HG03469 (cell line): ENCODE results near the gene FBXW9.
"Not testable (repeated sequence)": the region's sequence is repeated elsewhere in the genome, so short reads cannot be mapped to it uniquely, and the experiment has no call there.

Experiments
- ATAC-seq: cut with Tn5 transposase; IDR thresholded peaks from one replicate; pipeline ENCODE4 v1.9.1; 2021; ENCODE audit warnings: mild to moderate bottlenecking, moderate library complexity, moderate number of reproducible peaks; ENCODE audit not compliant: unreplicated experiment

Gene FBXW9

GRCh38 chr19:12715929-12716328, 19.5 kb upstream of the FBXW9 start:
- ATAC-seq, result no peak

GRCh38 chr19:12715102-12715501, 18.7 kb upstream of the FBXW9 start:
- no peak for ATAC-seq

DNA sequence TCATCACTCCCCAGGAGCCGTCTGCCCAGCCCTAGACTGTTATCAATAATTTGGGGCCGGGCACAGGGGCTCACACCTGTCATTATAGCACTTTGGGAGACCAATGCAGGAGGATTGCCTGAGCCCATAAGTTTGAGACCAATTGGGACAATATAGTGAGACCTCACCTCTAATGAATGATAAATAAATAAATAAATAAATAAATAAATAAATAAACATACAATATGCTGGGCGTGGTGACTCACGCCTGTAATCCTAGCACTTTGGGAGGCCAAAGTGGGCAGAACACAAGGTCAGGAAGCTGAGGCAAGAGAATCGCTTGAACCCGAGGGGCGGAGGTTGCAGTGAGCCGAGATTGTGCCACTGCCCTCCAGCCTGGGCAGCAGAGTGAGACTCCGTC, 16.9 kb upstream of the FBXW9 start:
- ATAC-seq, result not testable (repeated sequence)

GRCh38 chr19:12712077-12712476, 15.6 kb upstream of the FBXW9 start:
- not testable (repeated sequence) for ATAC-seq

- no peak for ATAC-seq
Observed at GRCh38 chr19:12711187-12711586, 14.8 kb upstream of the FBXW9 start.

DNA sequence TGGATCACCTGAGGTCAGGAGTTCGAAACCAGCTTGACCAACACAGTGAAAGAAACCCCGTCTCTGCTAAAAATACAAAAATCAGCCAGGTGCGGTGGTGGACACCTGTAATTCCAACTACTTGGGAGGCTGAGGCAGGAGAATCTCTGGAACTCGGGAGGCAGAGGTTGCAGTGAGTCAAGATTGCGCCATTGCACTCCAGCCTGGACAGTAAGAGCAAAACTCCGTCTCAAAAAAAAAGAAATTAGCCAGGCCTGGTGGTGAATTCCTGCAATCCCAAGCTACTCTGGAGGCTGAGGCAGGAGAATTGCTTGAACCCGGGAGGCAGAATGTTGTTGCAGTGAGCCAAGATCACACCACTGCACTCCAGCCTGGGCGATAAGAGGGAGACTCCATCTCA, 12.2 kb upstream of the FBXW9 start:
- no peak for ATAC-seq

GRCh38 chr19:12706332-12706718, 9.9 kb upstream of the FBXW9 start:
- no peak for ATAC-seq

DNA sequence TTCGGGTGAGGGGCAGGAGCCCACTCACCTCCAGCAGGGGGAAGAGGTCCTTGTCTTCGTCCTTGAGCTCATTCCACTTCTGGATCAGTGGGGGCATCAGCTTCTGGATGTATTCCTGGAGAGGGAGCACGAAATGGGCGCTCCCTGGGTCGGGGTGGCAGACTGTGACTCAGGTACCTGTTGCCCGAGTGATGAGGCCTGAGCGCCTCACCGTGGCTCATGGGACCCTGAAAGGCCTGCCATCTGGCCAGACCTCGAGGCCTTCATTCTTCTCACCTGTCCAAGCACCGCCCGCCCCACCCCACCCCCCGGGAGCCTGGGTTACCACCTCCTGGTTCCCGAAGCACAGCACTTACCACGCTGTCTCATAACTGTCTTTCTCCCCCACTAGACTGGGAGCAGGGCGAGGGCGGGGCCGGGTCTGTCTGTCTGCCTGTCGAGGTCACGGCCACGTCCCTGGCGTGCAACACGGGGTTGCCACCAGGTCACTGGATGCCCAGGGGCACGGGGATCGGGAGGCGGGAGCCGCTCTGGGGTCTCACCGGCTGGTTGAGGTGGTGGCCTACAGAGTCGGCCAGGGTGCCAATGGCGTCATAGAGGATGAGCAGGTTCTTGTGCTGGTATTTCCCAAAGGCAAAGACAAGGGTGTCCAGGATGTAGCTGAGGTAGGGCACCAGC, 9.4 kb upstream of the FBXW9 start:
- ATAC-seq, result no peak

GRCh38 chr19:12705169-12705568, 8.7 kb upstream of the FBXW9 start:
- no peak for ATAC-seq

GRCh38 chr19:12703046-12703445, 6.6 kb upstream of the FBXW9 start:
- ATAC-seq, result no peak

- ATAC-seq, result no peak
Observed at GRCh38 chr19:12701596-12702282, 5.3 kb upstream of the FBXW9 start.

DNA sequence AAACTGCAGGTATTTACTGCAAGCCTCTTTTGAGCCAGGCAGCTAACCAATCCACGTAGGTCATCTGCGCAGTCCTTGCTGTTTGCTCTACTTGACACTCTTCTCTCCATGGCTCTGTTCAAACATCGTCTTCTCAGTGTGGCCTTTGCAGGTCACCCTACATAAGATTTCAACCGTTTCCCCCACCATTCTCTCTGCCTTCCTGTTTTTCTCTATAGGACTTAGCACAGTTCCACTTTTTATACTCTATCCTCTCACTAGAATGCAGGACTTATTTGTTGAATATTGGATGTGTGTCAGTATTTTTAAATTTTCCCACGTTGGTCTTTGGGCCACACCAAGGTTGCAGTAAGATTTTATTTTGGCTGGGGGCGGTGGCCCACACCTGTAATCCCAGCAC, 1.7 kb upstream of the FBXW9 start:
- no peak for ATAC-seq

DNA sequence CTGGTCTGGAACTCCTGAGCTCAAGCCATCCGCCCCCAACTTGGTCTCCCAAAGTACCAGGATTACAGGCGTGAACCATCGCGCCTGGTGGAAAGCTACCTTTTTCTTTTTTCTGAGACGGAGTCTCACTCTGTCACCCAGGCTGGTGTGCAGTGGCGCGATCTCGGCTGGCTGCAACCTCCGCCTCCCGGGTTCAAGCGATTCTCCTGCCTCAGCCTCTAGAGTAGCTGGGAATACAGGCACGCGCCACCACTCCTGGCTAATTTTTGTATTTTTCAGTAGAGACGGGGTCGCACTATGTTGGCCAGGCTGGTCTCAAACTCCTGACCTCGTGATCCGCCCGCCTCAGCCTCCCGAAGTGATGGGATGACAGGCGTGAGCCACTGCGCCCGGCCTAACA, 994 bp upstream of the FBXW9 start:
- ATAC-seq, result not testable (repeated sequence)

DNA sequence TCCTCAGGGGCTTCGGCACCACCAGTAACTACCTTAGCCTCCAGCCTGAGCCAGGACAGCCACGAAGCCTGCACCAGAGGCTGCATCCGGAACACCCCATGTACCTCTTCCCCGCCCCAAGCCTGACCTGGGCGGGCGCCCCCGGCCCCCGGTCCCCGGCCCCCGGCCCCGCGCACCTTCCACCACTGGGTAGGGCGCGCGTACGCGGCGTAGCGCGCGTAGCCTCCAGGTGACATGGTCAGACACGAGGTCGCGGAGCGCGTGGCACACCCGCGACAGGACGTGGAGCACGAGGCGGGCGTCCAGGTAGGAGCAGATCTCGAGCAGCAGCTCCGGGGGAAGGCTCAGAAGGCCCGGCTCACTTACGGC, 450 bp downstream of the FBXW9 start:
- no peak for ATAC-seq

GRCh38 chr19:12695514-12695913, 917 bp downstream of the FBXW9 start:
- ATAC-seq, result no peak

- ATAC-seq, result no peak
Observed at GRCh38 chr19:12695096-12695495, 1.3 kb downstream of the FBXW9 start.

GRCh38 chr19:12694641-12695040, 1.8 kb downstream of the FBXW9 start:
- ATAC-seq, result no peak

DNA sequence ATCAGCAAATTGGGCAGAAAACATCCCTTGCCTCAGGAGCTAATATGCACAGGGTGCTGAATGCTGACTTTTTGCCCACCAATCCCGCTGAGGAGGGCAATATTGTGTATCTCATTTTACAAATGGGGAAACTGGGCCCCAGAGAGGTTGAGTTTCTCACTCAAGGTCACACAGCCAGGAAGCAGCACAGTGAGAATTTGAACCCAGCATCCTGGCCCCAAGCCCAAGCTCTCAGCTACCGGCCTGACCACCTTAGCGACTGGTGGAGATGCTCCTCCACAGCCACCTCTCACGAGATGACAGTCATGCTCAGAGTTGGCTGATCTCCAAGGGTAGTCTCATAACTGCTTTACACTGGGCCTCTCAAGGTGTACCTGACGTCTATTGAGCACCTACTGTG, 3.5 kb downstream of the FBXW9 start:
- ATAC-seq, result no peak

GRCh38 chr19:12689581-12690216, 6.7 kb downstream of the FBXW9 start:
- no peak for ATAC-seq

DNA sequence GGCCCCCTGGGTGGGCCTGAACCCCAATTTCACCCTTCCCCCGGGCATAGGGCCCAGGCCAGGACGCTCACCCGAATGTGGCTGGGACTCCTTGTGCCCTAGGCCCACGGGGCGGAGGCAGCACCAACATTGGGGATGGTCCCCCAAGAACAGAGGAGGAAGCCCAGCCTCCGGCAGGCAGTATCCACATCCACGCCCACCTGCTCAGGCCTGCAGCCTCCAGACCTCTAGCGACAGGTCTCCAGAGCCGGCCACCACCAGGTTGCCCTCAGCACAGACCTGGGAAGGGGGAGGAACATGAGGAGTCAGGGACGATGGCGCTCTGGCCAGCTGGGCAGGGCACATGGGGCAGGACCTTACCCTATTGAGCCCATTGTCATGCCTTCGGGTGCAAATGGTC, 7.4 kb downstream of the FBXW9 start:
- no peak for ATAC-seq

DNA sequence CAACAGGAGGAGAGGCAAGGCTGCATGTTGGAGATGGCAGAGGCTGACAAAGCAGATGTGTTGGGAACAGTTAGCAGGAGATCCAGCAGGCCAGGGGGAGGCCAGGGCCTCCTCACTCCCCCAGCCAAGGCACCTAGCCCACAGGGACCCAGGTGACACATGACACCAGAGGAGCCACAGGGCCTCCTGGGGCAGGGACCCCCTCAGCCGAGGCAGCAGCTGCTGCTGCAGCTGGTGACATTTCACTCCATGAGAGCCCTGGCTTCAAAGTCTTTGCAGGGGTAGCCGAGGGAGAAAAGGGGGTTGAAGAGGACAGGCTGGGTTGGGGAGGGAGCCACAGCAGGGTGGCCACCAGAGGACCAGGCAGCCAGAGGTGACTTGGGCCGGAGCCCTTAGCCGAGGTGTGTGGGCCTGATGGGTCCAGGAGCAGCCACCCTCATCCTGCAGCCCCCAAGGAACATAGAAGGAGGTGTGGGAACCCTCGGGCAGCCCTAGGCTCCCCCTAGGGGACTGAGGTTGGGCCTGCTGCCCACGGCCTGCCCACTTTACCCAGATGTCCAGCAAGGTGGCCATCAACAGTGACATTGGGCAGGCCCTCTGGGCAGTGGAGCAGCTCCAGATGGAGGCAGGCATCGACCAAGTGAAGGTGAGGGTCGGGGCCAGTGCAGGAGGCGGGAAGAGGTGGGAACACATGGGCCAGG, 8.8 kb downstream of the FBXW9 start, which contains the start of gene GNG14:
Gene GNG14, plus strand, starts transcription at position 503 of the 701 bp plus-strand sequence. Its CDS starts 51 bp downstream, at position 554.
- ATAC-seq, result no peak

DNA sequence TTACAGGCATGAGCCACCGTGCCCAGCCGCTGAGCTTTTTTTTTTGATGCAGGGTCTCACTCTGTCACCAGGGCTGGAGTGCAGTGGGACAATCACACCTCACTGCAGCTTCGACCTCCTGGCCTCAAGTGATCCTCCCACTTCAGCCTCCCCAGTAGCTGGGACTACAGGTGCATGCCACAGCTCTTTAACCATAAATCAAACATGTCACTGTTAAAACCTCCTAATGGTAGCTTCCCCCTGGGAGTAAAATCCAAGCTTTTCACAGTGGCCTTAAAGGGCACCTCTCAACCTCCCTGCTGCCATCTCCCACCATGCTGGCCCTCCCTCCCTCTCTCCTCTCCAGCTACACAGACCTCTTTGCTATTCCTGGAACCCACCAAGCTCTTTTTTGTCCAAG, 10.6 kb downstream of the FBXW9 start:
- ATAC-seq, result no peak
